IMR-90 (cell line): ENCODE results near the gene CNDP1. TPM values are rescaled to one million over a fixed set of nuclear protein-coding genes. Genes with fewer than 3 reads are reported as not detected.

Experiments used
- ATAC-seq: fragments of 200-7000 bp; cut with Tn5 transposase; 2 replicates; pipeline ENCODE4 v1.9.1; 2020; ENCODE audit warnings: low read depth, mild to moderate bottlenecking, moderate library complexity
- BruUV-seq: library from RNA; stranded (reverse); fragments of 400-500 nt; replicated peaks from 2 replicates; lab custom pipeline; 2021; lab: Mats Ljungman, UMichigan
- CTCF ChIA-PET: fragments of 300-600 bp; formaldehyde crosslinking; extraction: SDS; loops from one replicate; lab custom pipeline; 2021; ENCODE audit warnings: antibody characterized with exemption; lab: Yijun Ruan, JAX
- POLR2A ChIA-PET: fragments of 300-600 bp; sonication (Branson Sonifier 250); formaldehyde crosslinking; loops from one replicate; lab custom pipeline; 2022; ENCODE audit warnings: antibody characterized with exemption; ENCODE audit not compliant: unreplicated experiment; lab: Charles Lee
- DNase-seq: peaks from one replicate; pipeline ENCODE4 v3.0.0; 2013
- H2AFZ ChIP-seq: replicated peaks from 2 replicates; pipeline ENCODE3; 2013; ENCODE audit warnings: low read length, mild to moderate bottlenecking; ENCODE audit not compliant: poor library complexity
- H2AK5ac ChIP-seq: 2 replicates; pipeline ENCODE4 v1.6.1; 2013; ENCODE audit warnings: low read depth, low read length, inconsistent platforms
- H2AK9ac ChIP-seq: replicated peaks from 2 replicates; pipeline ENCODE3; 2013; ENCODE audit warnings: mild to moderate bottlenecking, low read depth, low read length, moderate library complexity; ENCODE audit not compliant: poor library complexity
- H2BK120ac ChIP-seq: 2 replicates; pipeline ENCODE4 v1.6.1; 2013; ENCODE audit warnings: low read depth, low read length, inconsistent platforms
- H2BK15ac ChIP-seq: 3 replicates; pipeline ENCODE4 v1.6.1; 2013; ENCODE audit warnings: low read depth, low read length, inconsistent platforms
- H2BK20ac ChIP-seq: 2 replicates; pipeline ENCODE4 v1.6.1; 2013; ENCODE audit warnings: low read depth, mild to moderate bottlenecking, inconsistent platforms, low read length, moderate library complexity
- H2BK5ac ChIP-seq: 2 replicates; pipeline ENCODE4 v1.6.1; 2013; ENCODE audit warnings: mild to moderate bottlenecking, low read depth, low read length, inconsistent platforms; ENCODE audit not compliant: poor library complexity, severe bottlenecking
- H3K14ac ChIP-seq: replicated peaks from 2 replicates; pipeline ENCODE4 v1.6.1; 2013; ENCODE audit warnings: low read depth, low read length, inconsistent platforms
- H3K18ac ChIP-seq: 2 replicates; pipeline ENCODE4 v1.6.1; 2013; ENCODE audit warnings: low read depth, low read length, control low read depth
- H3K23ac ChIP-seq: 2 replicates; pipeline ENCODE4 v1.6.1; 2013; ENCODE audit warnings: low read depth, low read length, inconsistent platforms
- H3K27ac ChIP-seq: 2 replicates; pipeline ENCODE4 v1.5.1; 2013; ENCODE audit warnings: mild to moderate bottlenecking, control low read depth, low read length; ENCODE audit not compliant: insufficient read depth
- H3K27me3 ChIP-seq: 2 replicates; pipeline ENCODE4 v1.6.1; 2013; ENCODE audit warnings: low read length; ENCODE audit not compliant: control insufficient read depth, insufficient read depth
- H3K36me3 ChIP-seq: 2 replicates; pipeline ENCODE4 v1.6.1; 2013; ENCODE audit warnings: low read length, mixed read lengths; ENCODE audit not compliant: control insufficient read depth, insufficient read depth
- H3K4ac ChIP-seq: 2 replicates; pipeline ENCODE4 v1.6.1; 2013; ENCODE audit warnings: low read depth, low read length, inconsistent platforms
- H3K4me1 ChIP-seq: 2 replicates; pipeline ENCODE4 v1.6.1; 2013; ENCODE audit warnings: low read length, mixed read lengths; ENCODE audit not compliant: control insufficient read depth, insufficient read depth
- H3K4me2 ChIP-seq: 2 replicates; pipeline ENCODE4 v1.6.1; 2013; ENCODE audit warnings: low read depth, mild to moderate bottlenecking, control low read depth, low read length, moderate library complexity
- H3K4me3 ChIP-seq: 2 replicates; pipeline ENCODE4 v1.5.1; 2013; ENCODE audit warnings: low read depth, mild to moderate bottlenecking, control low read depth, low read length, moderate library complexity; ENCODE audit not compliant: insufficient read depth
- H3K56ac ChIP-seq: 2 replicates; pipeline ENCODE4 v1.6.1; 2013; ENCODE audit warnings: low read length, inconsistent platforms; ENCODE audit not compliant: insufficient read depth; ENCODE audit errors: extremely low read depth
- H3K79me1 ChIP-seq, 2 experiments: 2 replicates each; pipeline ENCODE4 v1.6.1; 2013; ENCODE audit warnings: low read length in 2 of 2, inconsistent platforms in 1 of 2, low read depth in 1 of 2
- H3K9ac ChIP-seq: 2 replicates; pipeline ENCODE4 v1.6.1; 2013; ENCODE audit warnings: low read depth, low read length, control low read depth
- H3K9me1 ChIP-seq: 2 replicates; pipeline ENCODE4 v1.6.1; 2013; ENCODE audit warnings: low read length, inconsistent platforms; ENCODE audit not compliant: insufficient read depth
- H3K9me3 ChIP-seq: 2 replicates; pipeline ENCODE4 v1.6.1; 2013; ENCODE audit warnings: low read length; ENCODE audit not compliant: control insufficient read depth, insufficient read depth
- H4K20me1 ChIP-seq: 2 replicates; pipeline ENCODE4 v1.6.1; 2013; ENCODE audit warnings: low read length, inconsistent platforms; ENCODE audit not compliant: insufficient read depth
- H4K5ac ChIP-seq: 2 replicates; pipeline ENCODE4 v1.6.1; 2013; ENCODE audit warnings: mild to moderate bottlenecking, low read depth, low read length, control low read depth
- H4K8ac ChIP-seq, 2 experiments: 2 replicates each; pipeline ENCODE4 v1.6.1; 2013; ENCODE audit warnings: low read depth in 2 of 2, low read length in 2 of 2, control low read depth in 1 of 2, inconsistent platforms in 1 of 2
- H4K91ac ChIP-seq: 2 replicates; pipeline ENCODE4 v1.6.1; 2013; ENCODE audit warnings: low read depth, low read length, inconsistent platforms; ENCODE audit not compliant: insufficient read depth
- BHLHE40 ChIP-seq: fragments of 150-350 bp; IDR thresholded peaks from 2 replicates; pipeline ENCODE4 v1.6.1; 2016; ENCODE audit warnings: mild to moderate bottlenecking, low read depth, low read length
- CHD1 ChIP-seq: IDR thresholded peaks from 2 replicates; pipeline ENCODE4 v1.6.1; 2012; ENCODE audit warnings: low read depth, low read length, improper control_type of control experiment
- MXI1 ChIP-seq: IDR thresholded peaks from 2 replicates; pipeline ENCODE4 v1.6.1; 2012; ENCODE audit warnings: low read depth, mild to moderate bottlenecking, low read length, moderate library complexity, borderline replicate concordance
- RCOR1 ChIP-seq: IDR thresholded peaks from 2 replicates; pipeline ENCODE4 v1.6.1; 2012; ENCODE audit warnings: mild to moderate bottlenecking, low read length, improper control_type of control experiment; ENCODE audit not compliant: insufficient replicate concordance
- WGBS, 2 experiments: methylation state at CpG; one replicate each; pipeline versions ENCODE4 v1.1.5 to v1.1.7; 2013; ENCODE audit warnings: missing lambda C conversion rate in 2 of 2; ENCODE audit not compliant: insufficient read length in 1 of 2; ENCODE audit errors: extremely low coverage in 2 of 2; 5-methylcytosine and 5-hydroxymethylcytosine counted together
- dilution Hi-C: fragments of 300-500 bp; cut with HindIII; formaldehyde crosslinking; loops from one replicate; pipeline ENCODE4 v1.14.3; 2018; ENCODE audit warnings: low sequenced_read_pairs; ENCODE audit not compliant: unreplicated experiment
- in situ Hi-C: fragments of 300-500 bp; cut with MboI; formaldehyde crosslinking; loops from 3 replicates; pipeline ENCODE4 v1.14.3; 2019; ENCODE audit warnings: low sequenced_read_pairs, inconsistent platforms, mixed read lengths
- intact Hi-C: fragments of 100-400 bp; cut with micrococcal nuclease; formaldehyde crosslinking; loops from 2 replicates; pipeline ENCODE4 v1.10.0; 2022
- polyA plus RNA-seq, 3 experiments: library from polyadenylated mRNA; depleted of rRNA; stranded (reverse); fragments of >200 nt; gene quantifications; 2 replicates each; pipeline ENCODE4 v1.2.3, GENCODE V29; 2012; ENCODE audit warnings: low replicate concordance in 1 of 3
- total RNA-seq: library from RNA; depleted of rRNA; stranded (reverse); fragments of >200 nt; gene quantifications from 2 replicates; pipeline ENCODE4 v1.2.3, GENCODE V29; 2012
- TF ChIP-seq, protein P1 (sequence below): fragments of 150-350 bp; IDR thresholded peaks from 2 replicates; pipeline ENCODE4 v1.6.1; 2016; ENCODE audit warnings: low read depth, mild to moderate bottlenecking, low read length, moderate library complexity, borderline replicate concordance
- TF ChIP-seq, protein P2 (sequence below): fragments of 150-350 bp; IDR thresholded peaks from 2 replicates; pipeline ENCODE4 v1.6.1; 2017; ENCODE audit warnings: mild to moderate bottlenecking, antibody characterized with exemption, low read length, low read depth

Gene CNDP1
- total and polyA plus RNA-seq, 2 of the 4 experiments (the other 2 are of a cell fraction) = not detected

DNA sequence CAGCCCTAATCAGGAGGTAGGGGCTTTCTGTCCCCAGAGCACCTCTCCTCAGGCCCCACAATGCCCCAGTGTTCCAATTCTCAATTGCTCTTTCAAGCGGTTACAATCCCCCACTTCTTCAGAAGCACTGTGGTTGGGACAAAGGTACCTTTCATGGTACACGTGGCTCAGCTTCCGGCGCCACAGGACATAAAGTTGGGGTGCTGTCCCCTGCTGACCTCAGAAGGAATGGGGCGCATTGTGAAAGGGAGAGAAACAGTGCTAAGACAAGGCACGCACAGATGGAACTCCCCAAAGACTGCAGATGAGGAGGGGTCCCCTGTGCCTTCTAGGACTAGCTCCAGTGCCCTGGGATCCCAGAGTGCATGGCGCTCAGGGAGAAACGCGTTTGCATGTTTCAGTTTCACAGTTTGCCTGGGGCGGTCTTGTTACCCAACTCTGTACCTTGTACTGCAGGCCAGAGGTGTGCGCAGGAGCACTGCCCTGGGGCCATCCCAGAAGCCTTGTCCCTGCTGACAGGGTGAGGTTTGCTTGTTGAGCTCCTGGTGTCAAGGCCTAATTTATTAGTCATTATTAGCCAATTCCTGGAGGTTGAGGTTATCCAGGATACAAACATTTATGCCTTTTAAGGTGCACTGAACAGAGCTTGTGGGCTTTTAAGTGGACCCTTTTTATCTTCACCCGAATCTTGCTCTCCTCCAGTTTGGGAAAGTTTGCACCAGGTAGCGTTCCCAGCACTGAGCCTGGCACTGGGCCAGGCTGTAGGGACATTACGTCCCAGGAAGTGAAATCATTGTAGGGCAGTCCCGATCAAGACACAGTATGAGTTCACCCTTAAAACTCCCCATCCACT, 7.6 kb downstream of the CNDP1 start:
- POLR2A ChIA-PET = no interaction called here
- Histone ChIP-seq H2BK5ac (no peak overlapping the region), H3K4me1 (peaks cover 12% of the 10 kb centered on the region; the same call in 1 of the 2 replicates), H4K91ac (no peak overlapping the region), H2BK15ac (no peak overlapping the region), H3K36me3 (no peaks in the 10 kb centered on the region), H3K27me3 (peaks cover 15% of the 10 kb centered on the region), H2AK9ac (no peak overlapping the region), H2AFZ (no peak overlapping the region), H2BK20ac (no peak overlapping the region), H4K8ac (no peak overlapping the region), H4K20me1 (no peaks in the 10 kb centered on the region), H3K23ac (no peak overlapping the region), H3K56ac (no peak overlapping the region), H3K9me3 (no peaks in the 10 kb centered on the region), H4K5ac (no peak overlapping the region; the same call in 1 of the 2 replicates), H3K18ac (no peak overlapping the region; the same call in 1 of the 2 replicates), H3K9me1 (peaks cover 13% of the 10 kb centered on the region; the same call in 1 of the 2 replicates), H2AK5ac (no peak overlapping the region), H3K79me1 (no peaks in the 10 kb centered on the region), H3K4ac (no peak overlapping the region), H3K27ac (no peak overlapping the region), H2BK120ac (no peak overlapping the region), H3K4me2 (no peak overlapping the region), H3K9ac (no peak overlapping the region), H3K14ac (no peak overlapping the region), H3K4me3 (no peak overlapping the region)
- BruUV-seq = no TSS peak
- intact Hi-C loops (no loop called here), in situ Hi-C loops (no loop called here), dilution Hi-C loops (no loop called here)
- ATAC-seq (no peak), DNase-seq (no peak)
- WGBS, 2 experiments = 85% methylated on average over 5 of the region's 15 CpGs; no CpG with 5 or more reads in 1 of the 2 experiments
- TF ChIP-seq, protein P1, sequence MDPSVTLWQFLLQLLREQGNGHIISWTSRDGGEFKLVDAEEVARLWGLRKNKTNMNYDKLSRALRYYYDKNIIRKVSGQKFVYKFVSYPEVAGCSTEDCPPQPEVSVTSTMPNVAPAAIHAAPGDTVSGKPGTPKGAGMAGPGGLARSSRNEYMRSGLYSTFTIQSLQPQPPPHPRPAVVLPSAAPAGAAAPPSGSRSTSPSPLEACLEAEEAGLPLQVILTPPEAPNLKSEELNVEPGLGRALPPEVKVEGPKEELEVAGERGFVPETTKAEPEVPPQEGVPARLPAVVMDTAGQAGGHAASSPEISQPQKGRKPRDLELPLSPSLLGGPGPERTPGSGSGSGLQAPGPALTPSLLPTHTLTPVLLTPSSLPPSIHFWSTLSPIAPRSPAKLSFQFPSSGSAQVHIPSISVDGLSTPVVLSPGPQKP = no peak
- TF ChIP-seq BHLHE40 = no peak
- no peak for TF ChIP-seq MXI1
- TF ChIP-seq, protein P2, sequence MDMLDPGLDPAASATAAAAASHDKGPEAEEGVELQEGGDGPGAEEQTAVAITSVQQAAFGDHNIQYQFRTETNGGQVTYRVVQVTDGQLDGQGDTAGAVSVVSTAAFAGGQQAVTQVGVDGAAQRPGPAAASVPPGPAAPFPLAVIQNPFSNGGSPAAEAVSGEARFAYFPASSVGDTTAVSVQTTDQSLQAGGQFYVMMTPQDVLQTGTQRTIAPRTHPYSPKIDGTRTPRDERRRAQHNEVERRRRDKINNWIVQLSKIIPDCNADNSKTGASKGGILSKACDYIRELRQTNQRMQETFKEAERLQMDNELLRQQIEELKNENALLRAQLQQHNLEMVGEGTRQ = no peak
- no peak for TF ChIP-seq CHD1
- TF ChIP-seq RCOR1 = no peak
- CTCF ChIA-PET = no interaction called here
